Colonic mucosa (tissue), 4 donors: Measurements from ENCODE around the gene XIRP2. TPM values are rescaled to one million over a fixed set of nuclear protein-coding genes. Genes with fewer than 3 reads are reported as not detected.

ENCODE experiments used
- DNase-seq: peaks from one replicate; pipeline ENCODE4 v3.0.0-alpha.2; 2020
- H3K27ac ChIP-seq: fragments of 200-600 bp; one replicate; pipeline ENCODE4 v1.8.0; 2021
- H3K27me3 ChIP-seq: fragments of 200-600 bp; one replicate; pipeline ENCODE4 v1.8.0; 2021
- H3K36me3 ChIP-seq: fragments of 200-600 bp; one replicate; pipeline ENCODE4 v1.8.0; 2021
- H3K4me1 ChIP-seq: fragments of 200-600 bp; one replicate; pipeline ENCODE4 v1.8.0; 2021; ENCODE audit warnings: mild to moderate bottlenecking
- H3K4me3 ChIP-seq: fragments of 200-600 bp; one replicate; pipeline ENCODE4 v1.8.0; 2021
- H3K9ac ChIP-seq, 2 donors: one replicate each; pipeline ENCODE4 v1.7.0; 2013; ENCODE audit warnings: control low read depth in 2 of 2, low read depth in 2 of 2, low read length in 2 of 2
- H3K9me3 ChIP-seq: fragments of 200-600 bp; one replicate; pipeline ENCODE4 v1.8.0; 2021
- intact Hi-C: fragments of 100-400 bp; cut with DNase I; formaldehyde crosslinking; loops from one replicate; pipeline ENCODE4 v1.14.1; 2022
- total RNA-seq, 2 donors: library from RNA; stranded (reverse); fragmentation: NEBNext Ultra II Directional in 1 of 2; extraction: Animal tissue kit (Norgen Biotek cat#: 25700) in 1 of 2; gene quantifications; one replicate each; pipeline ENCODE4 v1.2.1, GENCODE V29; 2021
- TF ChIP-seq, protein P1 (sequence below): fragments of 200-600 bp; IDR thresholded peaks from one replicate; pipeline ENCODE4 v1.8.0; 2022; ENCODE audit warnings: antibody characterized with exemption, mild to moderate bottlenecking
- donor health status: healthy.
- donor health status: DM: no; HTN: no; CAD: no.
- donor health status: DM: no; HTN: no; CAD: no.

XIRP2 gene, protein sequence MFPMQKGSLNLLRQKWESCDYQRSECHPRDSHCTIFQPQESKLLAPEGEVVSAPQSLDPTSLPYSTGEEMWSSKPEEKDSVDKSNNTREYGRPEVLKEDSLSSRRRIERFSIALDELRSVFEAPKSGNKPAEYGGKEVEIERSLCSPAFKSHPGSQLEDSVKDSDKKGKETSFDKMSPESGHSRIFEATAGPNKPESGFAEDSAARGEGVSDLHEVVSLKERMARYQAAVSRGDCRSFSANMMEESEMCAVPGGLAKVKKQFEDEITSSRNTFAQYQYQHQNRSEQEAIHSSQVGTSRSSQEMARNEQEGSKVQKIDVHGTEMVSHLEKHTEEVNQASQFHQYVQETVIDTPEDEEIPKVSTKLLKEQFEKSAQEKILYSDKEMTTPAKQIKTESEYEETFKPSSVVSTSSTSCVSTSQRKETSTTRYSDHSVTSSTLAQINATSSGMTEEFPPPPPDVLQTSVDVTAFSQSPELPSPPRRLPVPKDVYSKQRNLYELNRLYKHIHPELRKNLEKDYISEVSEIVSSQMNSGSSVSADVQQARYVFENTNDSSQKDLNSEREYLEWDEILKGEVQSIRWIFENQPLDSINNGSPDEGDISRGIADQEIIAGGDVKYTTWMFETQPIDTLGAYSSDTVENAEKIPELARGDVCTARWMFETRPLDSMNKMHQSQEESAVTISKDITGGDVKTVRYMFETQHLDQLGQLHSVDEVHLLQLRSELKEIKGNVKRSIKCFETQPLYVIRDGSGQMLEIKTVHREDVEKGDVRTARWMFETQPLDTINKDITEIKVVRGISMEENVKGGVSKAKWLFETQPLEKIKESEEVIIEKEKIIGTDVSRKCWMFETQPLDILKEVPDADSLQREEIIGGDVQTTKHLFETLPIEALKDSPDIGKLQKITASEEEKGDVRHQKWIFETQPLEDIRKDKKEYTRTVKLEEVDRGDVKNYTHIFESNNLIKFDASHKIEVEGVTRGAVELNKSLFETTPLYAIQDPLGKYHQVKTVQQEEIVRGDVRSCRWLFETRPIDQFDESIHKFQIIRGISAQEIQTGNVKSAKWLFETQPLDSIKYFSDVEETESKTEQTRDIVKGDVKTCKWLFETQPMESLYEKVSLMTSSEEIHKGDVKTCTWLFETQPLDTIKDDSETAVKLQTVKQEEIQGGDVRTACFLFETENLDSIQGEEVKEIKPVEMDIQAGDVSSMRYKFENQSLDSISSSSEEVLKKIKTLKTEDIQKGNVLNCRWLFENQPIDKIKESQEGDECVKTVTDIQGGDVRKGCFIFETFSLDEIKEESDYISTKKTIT (N-terminal part only)
- total RNA-seq = under 1 TPM in 1 of 2 donors, not detected in 1; 0.13 TPM

DNA sequence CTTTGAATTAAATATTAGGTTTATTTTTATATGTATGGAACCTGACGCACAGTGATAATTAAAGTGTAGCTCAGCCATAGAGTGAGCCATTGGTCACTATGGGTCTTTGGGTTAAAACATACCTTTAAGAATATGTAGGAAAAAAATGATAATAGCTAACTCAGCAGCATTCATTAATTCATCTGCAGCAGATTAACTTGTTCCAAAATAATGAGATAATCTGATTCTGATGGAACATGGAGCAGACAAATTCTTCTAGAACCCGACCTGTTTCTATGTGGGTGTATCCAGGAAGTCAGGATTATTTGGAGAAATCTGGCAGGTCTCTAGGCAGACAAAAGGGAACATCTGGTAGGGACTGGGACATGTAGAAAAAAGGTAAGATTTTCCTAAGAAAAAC, at the start of gene XIRP2:
Gene XIRP2, plus strand, starts transcription at position 301 of the 400 bp plus-strand sequence. CDS start 15,003 bp downstream, outside the sequence.
- H3K27ac ChIP-seq = no peak within 1 kb of the TSS
- H3K36me3 ChIP-seq = no peaks in the 10 kb centered on the region
- no peaks in the 10 kb centered on the region for H3K27me3 ChIP-seq
- no peaks in the 10 kb centered on the region for H3K9me3 ChIP-seq
- H3K4me1 ChIP-seq = no peaks in the 10 kb centered on the region
- TF ChIP-seq, protein P1, sequence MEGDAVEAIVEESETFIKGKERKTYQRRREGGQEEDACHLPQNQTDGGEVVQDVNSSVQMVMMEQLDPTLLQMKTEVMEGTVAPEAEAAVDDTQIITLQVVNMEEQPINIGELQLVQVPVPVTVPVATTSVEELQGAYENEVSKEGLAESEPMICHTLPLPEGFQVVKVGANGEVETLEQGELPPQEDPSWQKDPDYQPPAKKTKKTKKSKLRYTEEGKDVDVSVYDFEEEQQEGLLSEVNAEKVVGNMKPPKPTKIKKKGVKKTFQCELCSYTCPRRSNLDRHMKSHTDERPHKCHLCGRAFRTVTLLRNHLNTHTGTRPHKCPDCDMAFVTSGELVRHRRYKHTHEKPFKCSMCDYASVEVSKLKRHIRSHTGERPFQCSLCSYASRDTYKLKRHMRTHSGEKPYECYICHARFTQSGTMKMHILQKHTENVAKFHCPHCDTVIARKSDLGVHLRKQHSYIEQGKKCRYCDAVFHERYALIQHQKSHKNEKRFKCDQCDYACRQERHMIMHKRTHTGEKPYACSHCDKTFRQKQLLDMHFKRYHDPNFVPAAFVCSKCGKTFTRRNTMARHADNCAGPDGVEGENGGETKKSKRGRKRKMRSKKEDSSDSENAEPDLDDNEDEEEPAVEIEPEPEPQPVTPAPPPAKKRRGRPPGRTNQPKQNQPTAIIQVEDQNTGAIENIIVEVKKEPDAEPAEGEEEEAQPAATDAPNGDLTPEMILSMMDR = no peak
- intact Hi-C loops = no loop called here
- H3K4me3 ChIP-seq = no peak within 1 kb of the TSS
- no peak within 1 kb of the TSS for H3K9ac ChIP-seq
- no peak for DNase-seq

DNA sequence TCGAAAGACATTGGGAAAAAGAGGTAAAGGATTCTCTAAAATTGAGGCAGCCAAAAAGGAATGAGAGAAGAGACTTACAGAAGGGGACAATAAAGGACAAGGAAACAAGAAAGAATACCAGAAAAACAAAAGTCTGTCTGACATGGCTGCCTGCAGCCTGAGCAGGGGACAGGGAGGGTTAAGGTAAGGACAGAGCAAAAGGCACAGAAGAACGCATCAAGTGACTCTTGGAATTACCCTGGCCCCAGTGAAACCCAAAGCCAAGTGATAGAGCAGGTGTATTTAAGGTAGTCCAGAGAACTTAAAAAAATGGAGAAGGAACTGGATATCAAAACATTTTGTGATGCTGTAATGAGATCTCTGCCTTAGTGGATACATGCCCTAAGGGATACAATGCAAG, 47.1 kb upstream of the XIRP2 start:
- Histone ChIP-seq H3K4me3 (no peak overlapping the region), H3K4me1 (no peaks in the 10 kb centered on the region), H3K36me3 (no peaks in the 10 kb centered on the region), H3K27ac (no peak overlapping the region), H3K27me3 (no peaks in the 10 kb centered on the region), H3K9ac (no peak overlapping the region), H3K9me3 (no peaks in the 10 kb centered on the region)
- TF ChIP-seq, protein P1 = no peak
- no peak for DNase-seq
- intact Hi-C loops = no loop called here

DNA sequence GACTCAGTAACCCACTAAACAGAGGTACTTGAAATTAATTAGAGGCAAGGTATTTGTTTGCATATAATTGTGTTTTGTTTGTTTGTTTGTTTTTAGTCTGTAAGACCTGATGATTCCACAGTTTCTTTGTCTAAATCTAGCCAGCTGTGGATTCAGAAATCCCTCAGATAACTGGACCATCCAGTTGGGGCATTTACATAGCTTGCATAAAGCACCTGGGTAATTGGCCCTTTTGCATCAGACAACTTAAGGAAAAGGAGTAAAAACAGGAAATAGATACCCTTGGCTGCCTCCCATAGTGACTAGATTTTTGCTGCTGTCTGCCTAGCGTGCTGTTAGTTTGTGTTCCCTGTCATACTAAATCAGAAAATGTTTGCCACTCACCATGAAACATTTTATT, 46.6 kb upstream of the XIRP2 start:
- TF ChIP-seq, protein P1 = no peak
- DNase-seq = no peak
- H3K27ac ChIP-seq = no peak overlapping the region
- no peaks in the 10 kb centered on the region for H3K9me3 ChIP-seq
- H3K4me1 ChIP-seq = no peaks in the 10 kb centered on the region
- no peaks in the 10 kb centered on the region for H3K27me3 ChIP-seq
- H3K4me3 ChIP-seq = no peak overlapping the region
- H3K9ac ChIP-seq = no peak overlapping the region
- H3K36me3 ChIP-seq = no peaks in the 10 kb centered on the region
- intact Hi-C loops = no loop called here

DNA sequence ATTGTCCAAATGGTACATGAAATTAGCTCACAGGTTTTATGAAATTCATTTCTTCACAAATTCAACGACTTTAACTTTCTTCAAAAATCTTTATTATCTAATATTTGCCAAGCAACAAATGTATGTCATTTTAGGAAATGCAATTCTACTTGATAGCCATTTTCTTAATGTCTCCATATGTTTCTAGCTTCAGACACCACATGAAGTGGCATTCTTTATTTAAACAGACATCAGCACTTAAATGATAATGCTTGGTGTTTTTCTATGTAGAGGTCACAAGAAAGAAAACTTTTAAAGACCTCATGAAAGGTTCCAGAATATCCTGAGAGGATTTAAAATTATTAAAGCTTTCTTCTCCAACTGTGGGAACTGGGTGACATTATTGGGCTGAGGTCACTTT, 44.2 kb upstream of the XIRP2 start:
- Histone ChIP-seq H3K27ac (no peak overlapping the region), H3K4me1 (no peaks in the 10 kb centered on the region), H3K27me3 (no peaks in the 10 kb centered on the region), H3K36me3 (no peaks in the 10 kb centered on the region), H3K9ac (no peak overlapping the region), H3K4me3 (no peak overlapping the region), H3K9me3 (no peaks in the 10 kb centered on the region)
- TF ChIP-seq, protein P1 = no peak
- intact Hi-C loops = no loop called here
- no peak for DNase-seq
